Central memory CD8-positive, alpha-beta T cell (primary cell): ENCODE measurements around the gene PLAAT4.

ENCODE experiments used
- ATAC-seq: fragments of 150-1000 bp; cut with Tn5 transposase; replicated peaks from 2 replicates; pipeline ENCODE4 v1.10.0; 2022; ENCODE audit warnings: mild to moderate bottlenecking, moderate FRiP score, moderate number of reproducible peaks; ENCODE audit not compliant: poor library complexity, severe bottlenecking; ENCODE audit errors: extremely low read depth
- DNase-seq, 2 donors: peaks; one replicate each; pipeline ENCODE4 v3.0.0; 2021; ENCODE audit warnings: low spot score in 2 of 2
- H3K27ac Mint-ChIP-seq: one replicate; pipeline ENCODE4 v1.8.0; 2022; ENCODE audit warnings: low read depth, mild to moderate bottlenecking, moderate library complexity, mixed read lengths
- H3K27me3 Mint-ChIP-seq: one replicate; pipeline ENCODE4 v1.8.0; 2022; ENCODE audit warnings: mixed read lengths
- H3K36me3 Mint-ChIP-seq: one replicate; pipeline ENCODE4 v1.8.0; 2022; ENCODE audit warnings: mild to moderate bottlenecking, moderate library complexity, mixed read lengths; ENCODE audit not compliant: insufficient read depth
- H3K4me1 Mint-ChIP-seq: one replicate; pipeline ENCODE4 v1.8.0; 2022; ENCODE audit warnings: mixed read lengths
- H3K4me3 Mint-ChIP-seq: one replicate; pipeline ENCODE4 v1.8.0; 2022; ENCODE audit warnings: mild to moderate bottlenecking, moderate library complexity, mixed read lengths
- H3K9me3 Mint-ChIP-seq: one replicate; pipeline ENCODE4 v1.8.0; 2022; ENCODE audit warnings: mixed read lengths

PLAAT4 gene

GRCh38 chr11:63536669-63537292 lies at the start of gene PLAAT4:
Gene PLAAT4 (plus strand): TSS chr11:63536808. CDS start chr11:63536869, 61 bp downstream.
- ATAC-seq (peak; percentile 59), DNase-seq (peak in 1 of 2 donors; percentile 48)
- peaks cover 52% of the 10 kb centered on the region for H3K36me3 Mint-ChIP-seq
- H3K9me3 Mint-ChIP-seq = no peaks in the 10 kb centered on the region
- peak within 1 kb of the TSS; percentile 92 for H3K27ac Mint-ChIP-seq
- no peaks in the 10 kb centered on the region for H3K27me3 Mint-ChIP-seq
- peak within 1 kb of the TSS; percentile 95 for H3K4me3 Mint-ChIP-seq
- H3K4me1 Mint-ChIP-seq = peaks cover 91% of the 10 kb centered on the region

GRCh38 chr11:63488789-63489188 lies 47.8 kb upstream of the PLAAT4 start:
- Mint-ChIP-seq H3K27me3 (no peaks in the 10 kb centered on the region), H3K4me3 (no peak overlapping the region)

GRCh38 chr11:63489879-63490278 lies 46.7 kb upstream of the PLAAT4 start:
- DNase-seq (no peak), ATAC-seq (no peak)
- Mint-ChIP-seq H3K4me1 (peaks cover 14% of the 10 kb centered on the region), H3K36me3 (no peaks in the 10 kb centered on the region), H3K27me3 (no peaks in the 10 kb centered on the region), H3K4me3 (peak overlapping the region; percentile 79), H3K27ac (peak overlapping the region; percentile 24), H3K9me3 (no peaks in the 10 kb centered on the region)

More at GRCh38 chr11:63488789-63489188, 47.8 kb upstream of the PLAAT4 start:
- DNase-seq = no peak
- peak overlapping the region; percentile 2 for H3K27ac Mint-ChIP-seq
- H3K4me1 Mint-ChIP-seq = peaks cover 14% of the 10 kb centered on the region
- ATAC-seq = no peak
- no peaks in the 10 kb centered on the region for H3K36me3 Mint-ChIP-seq
- no peaks in the 10 kb centered on the region for H3K9me3 Mint-ChIP-seq

- peaks cover 14% of the 10 kb centered on the region for H3K4me1 Mint-ChIP-seq
- no peaks in the 10 kb centered on the region for H3K9me3 Mint-ChIP-seq
- H3K27ac Mint-ChIP-seq = peak within 1 kb of the TSS; percentile 85
- H3K27me3 Mint-ChIP-seq = no peaks in the 10 kb centered on the region
- peak within 1 kb of the TSS; percentile 79 for H3K4me3 Mint-ChIP-seq
- ATAC-seq (peak; percentile 52), DNase-seq (no peak)
- no peaks in the 10 kb centered on the region for H3K36me3 Mint-ChIP-seq
These were observed 45.9 kb upstream of the PLAAT4 start, which contains the start of gene PLAAT5 for GRCh38 chr11:63490551-63491239. Gene PLAAT5 (minus strand): TSS chr11:63491167. CDS start chr11:63491034, 133 bp downstream.

GRCh38 chr11:63491240-63491587 lies 45.4 kb upstream of the PLAAT4 start:
- H3K36me3 Mint-ChIP-seq = no peaks in the 10 kb centered on the region
- H3K9me3 Mint-ChIP-seq = no peaks in the 10 kb centered on the region
- peak overlapping the region; percentile 79 for H3K4me3 Mint-ChIP-seq
- no peaks in the 10 kb centered on the region for H3K27me3 Mint-ChIP-seq
- no peak for ATAC-seq
- peaks cover 14% of the 10 kb centered on the region for H3K4me1 Mint-ChIP-seq
- H3K27ac Mint-ChIP-seq = peak overlapping the region; percentile 85
- no peak for DNase-seq

GRCh38 chr11:63491636-63492372 lies 44.8 kb upstream of the PLAAT4 start:
- Mint-ChIP-seq H3K4me3 (peak overlapping the region; percentile 79), H3K36me3 (no peaks in the 10 kb centered on the region), H3K4me1 (peaks cover 14% of the 10 kb centered on the region), H3K27me3 (no peaks in the 10 kb centered on the region), H3K27ac (peak overlapping the region; percentile 85), H3K9me3 (no peaks in the 10 kb centered on the region)
- DNase-seq (no peak), ATAC-seq (peak; percentile 59)

GRCh38 chr11:63492441-63492840 lies 44.2 kb upstream of the PLAAT4 start:
- DNase-seq (no peak), ATAC-seq (no peak)
- no peaks in the 10 kb centered on the region for H3K9me3 Mint-ChIP-seq
- H3K4me1 Mint-ChIP-seq = peaks cover 14% of the 10 kb centered on the region
- no peaks in the 10 kb centered on the region for H3K36me3 Mint-ChIP-seq
- H3K27ac Mint-ChIP-seq = no peak overlapping the region
- H3K4me3 Mint-ChIP-seq = peak overlapping the region; percentile 18
- H3K27me3 Mint-ChIP-seq = no peaks in the 10 kb centered on the region

GRCh38 chr11:63493127-63493526 lies 43.5 kb upstream of the PLAAT4 start:
- no peak for DNase-seq

GRCh38 chr11:63494975-63495374 lies 41.6 kb upstream of the PLAAT4 start:
- Mint-ChIP-seq H3K4me1 (peaks cover 14% of the 10 kb centered on the region), H3K4me3 (no peak overlapping the region), H3K9me3 (no peaks in the 10 kb centered on the region), H3K27ac (no peak overlapping the region), H3K36me3 (no peaks in the 10 kb centered on the region), H3K27me3 (no peaks in the 10 kb centered on the region)
- no peak for ATAC-seq
- DNase-seq = no peak

More at GRCh38 chr11:63493127-63493526, 43.5 kb upstream of the PLAAT4 start:
- Mint-ChIP-seq H3K4me1 (peaks cover 14% of the 10 kb centered on the region), H3K27ac (no peak overlapping the region), H3K4me3 (no peak overlapping the region), H3K27me3 (no peaks in the 10 kb centered on the region), H3K36me3 (no peaks in the 10 kb centered on the region), H3K9me3 (no peaks in the 10 kb centered on the region)
- ATAC-seq = no peak

GRCh38 chr11:63499874-63500273 lies 36.7 kb upstream of the PLAAT4 start:
- DNase-seq = no peak
- H3K4me1 Mint-ChIP-seq = no peaks in the 10 kb centered on the region
- no peaks in the 10 kb centered on the region for H3K27me3 Mint-ChIP-seq
- peaks cover 5% of the 10 kb centered on the region for H3K9me3 Mint-ChIP-seq
- peaks cover 3% of the 10 kb centered on the region for H3K36me3 Mint-ChIP-seq
- no peak overlapping the region for H3K4me3 Mint-ChIP-seq
- ATAC-seq = no peak
- no peak overlapping the region for H3K27ac Mint-ChIP-seq

- Mint-ChIP-seq H3K36me3 (peaks cover 3% of the 10 kb centered on the region), H3K4me3 (no peak overlapping the region), H3K4me1 (no peaks in the 10 kb centered on the region), H3K9me3 (peaks cover 5% of the 10 kb centered on the region), H3K27me3 (no peaks in the 10 kb centered on the region), H3K27ac (no peak overlapping the region)
- DNase-seq = no peak
- ATAC-seq = no peak
These were observed 35.4 kb upstream of the PLAAT4 start for GRCh38 chr11:63501236-63501635.

- no peak overlapping the region for H3K4me3 Mint-ChIP-seq
- no peaks in the 10 kb centered on the region for H3K4me1 Mint-ChIP-seq
- H3K9me3 Mint-ChIP-seq = peaks cover 5% of the 10 kb centered on the region
- DNase-seq = no peak
- peaks cover 3% of the 10 kb centered on the region for H3K36me3 Mint-ChIP-seq
- H3K27me3 Mint-ChIP-seq = no peaks in the 10 kb centered on the region
- H3K27ac Mint-ChIP-seq = no peak overlapping the region
- ATAC-seq = no peak
These were observed 34.3 kb upstream of the PLAAT4 start for GRCh38 chr11:63502252-63502820.
